HG03066 (cell line): ENCODE measurements around the gene C6orf62.
"Not testable (repeated sequence)": the region's sequence is repeated elsewhere in the genome, so short reads cannot be mapped to it uniquely, and the experiment has no call there.

Experiments
- ATAC-seq: cut with Tn5 transposase; IDR thresholded peaks from one replicate; pipeline ENCODE4 v1.9.1; 2021; ENCODE audit warnings: low read depth; ENCODE audit not compliant: unreplicated experiment

C6orf62 gene

DNA sequence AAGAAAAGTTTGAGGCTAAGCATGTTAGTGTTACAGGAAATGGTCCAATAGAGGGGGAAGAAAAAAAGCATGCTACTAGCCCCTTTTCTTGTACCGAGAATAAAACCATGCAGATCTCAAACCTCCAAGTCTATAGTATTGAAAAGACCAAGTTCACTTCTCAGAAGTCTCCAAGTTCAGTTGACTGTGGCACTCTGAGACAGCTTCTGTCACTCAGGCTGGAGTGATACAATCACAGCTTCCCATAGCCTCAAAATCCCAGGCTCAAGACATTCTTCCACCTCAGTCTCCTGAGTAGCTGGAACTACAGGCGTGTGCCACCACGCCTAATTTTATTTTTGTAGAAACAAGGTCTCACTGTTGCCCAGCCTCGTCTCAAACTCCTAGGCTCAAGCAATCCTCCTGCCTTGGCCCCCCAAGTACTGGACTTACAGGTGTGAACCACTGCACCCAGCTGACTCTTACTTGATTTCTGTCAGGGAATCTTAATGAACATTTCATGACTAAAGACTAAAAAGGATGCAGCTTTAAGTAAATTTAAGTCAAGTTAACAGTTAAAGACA, 16.2 kb downstream of the C6orf62 start:
- no peak for ATAC-seq

DNA sequence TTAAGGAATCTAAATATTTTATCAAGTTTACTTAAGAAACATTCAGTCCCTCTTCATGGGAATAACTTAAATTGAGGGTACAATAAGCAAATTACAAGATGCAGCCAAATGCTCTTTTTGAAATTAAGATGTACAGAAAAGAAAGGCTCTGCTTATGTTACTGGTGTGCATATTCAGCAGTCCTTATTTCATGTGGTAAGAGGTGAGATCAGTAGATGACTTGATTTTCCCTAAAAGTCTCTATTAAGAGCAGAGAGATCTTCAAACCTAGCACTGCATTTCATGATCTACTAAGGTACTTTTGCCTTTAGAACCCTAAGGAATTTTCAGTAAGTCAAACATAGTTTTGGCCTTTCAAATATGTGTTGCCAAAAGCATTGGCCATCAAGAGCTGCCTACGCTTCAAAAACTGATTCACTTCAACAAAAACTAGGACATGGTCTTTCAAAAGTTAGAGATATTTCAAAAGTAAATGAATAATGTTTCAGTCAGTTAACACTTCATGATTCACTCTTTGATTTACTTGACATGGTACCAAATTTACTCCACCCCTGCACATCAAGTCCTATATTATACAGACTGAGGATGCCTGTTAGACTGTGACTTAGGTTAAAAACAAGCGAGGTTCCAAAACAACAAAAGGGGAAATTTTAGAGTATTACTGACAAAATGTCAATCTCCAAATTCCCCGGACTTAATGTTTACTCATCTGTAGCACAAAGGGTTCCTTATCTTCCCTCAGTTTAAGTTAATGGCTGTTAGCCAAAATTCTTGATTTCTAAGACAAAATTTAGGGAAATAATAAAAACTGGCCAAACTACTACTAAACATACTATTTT, 19.2 kb downstream of the C6orf62 start:
- no peak for ATAC-seq

DNA sequence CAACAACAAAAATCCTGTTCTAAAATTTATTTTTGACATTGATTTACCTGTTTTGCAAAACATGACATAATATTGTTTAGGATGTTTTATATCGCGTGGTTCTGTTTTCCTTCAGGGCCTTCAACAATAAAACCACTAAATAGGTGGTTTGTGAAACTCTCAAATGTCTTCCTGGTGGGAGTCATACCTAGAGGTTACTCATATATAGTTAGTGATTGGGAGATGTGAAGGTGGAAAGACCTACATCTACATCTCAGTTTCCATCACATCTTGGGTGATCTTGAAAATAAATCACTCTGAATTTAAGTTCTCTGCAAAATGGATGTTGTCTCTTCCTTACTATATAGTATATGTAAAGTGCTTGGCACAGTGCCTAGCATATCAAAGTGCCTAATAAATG, 22.9 kb downstream of the C6orf62 start:
- ATAC-seq = no peak

DNA sequence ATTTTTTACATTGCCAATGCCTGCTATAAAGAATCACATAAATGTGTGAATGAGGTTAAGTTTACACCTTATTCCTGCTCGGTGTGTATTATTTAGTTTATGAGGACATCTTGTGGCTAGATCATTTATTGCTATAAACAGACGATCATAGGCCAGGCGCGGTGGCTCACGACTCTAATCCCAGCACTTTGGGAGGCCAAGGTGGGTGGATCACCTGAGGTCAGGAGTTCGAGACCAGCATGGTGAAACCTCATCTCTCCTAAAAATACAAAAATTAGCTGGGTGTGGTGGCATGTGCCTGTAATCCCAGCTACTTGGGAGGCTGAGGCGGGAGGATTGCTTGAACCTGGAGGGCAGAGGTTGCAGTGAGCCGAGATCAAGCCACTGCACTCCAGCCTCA, 23.3 kb downstream of the C6orf62 start:
- peak; percentile 62 for ATAC-seq

DNA sequence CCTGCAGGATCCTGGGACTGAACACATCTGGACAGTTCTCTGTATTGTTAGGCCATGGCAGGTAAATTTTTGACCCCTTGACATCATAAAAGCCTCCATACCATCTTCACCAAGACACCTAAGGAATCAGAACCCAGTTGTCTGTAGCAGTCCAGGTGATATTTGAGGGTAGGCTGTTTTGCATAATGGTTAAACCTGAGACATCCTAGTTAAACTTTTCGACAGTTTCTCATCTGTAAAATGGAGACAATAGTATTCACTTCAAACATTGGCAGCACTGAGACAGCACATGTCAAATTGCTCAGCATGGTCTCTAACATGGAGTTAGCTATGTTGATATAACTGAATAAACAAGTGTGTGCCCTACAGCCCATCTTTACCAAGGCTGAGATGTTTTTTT, 24.8 kb downstream of the C6orf62 start:
- no peak for ATAC-seq

DNA sequence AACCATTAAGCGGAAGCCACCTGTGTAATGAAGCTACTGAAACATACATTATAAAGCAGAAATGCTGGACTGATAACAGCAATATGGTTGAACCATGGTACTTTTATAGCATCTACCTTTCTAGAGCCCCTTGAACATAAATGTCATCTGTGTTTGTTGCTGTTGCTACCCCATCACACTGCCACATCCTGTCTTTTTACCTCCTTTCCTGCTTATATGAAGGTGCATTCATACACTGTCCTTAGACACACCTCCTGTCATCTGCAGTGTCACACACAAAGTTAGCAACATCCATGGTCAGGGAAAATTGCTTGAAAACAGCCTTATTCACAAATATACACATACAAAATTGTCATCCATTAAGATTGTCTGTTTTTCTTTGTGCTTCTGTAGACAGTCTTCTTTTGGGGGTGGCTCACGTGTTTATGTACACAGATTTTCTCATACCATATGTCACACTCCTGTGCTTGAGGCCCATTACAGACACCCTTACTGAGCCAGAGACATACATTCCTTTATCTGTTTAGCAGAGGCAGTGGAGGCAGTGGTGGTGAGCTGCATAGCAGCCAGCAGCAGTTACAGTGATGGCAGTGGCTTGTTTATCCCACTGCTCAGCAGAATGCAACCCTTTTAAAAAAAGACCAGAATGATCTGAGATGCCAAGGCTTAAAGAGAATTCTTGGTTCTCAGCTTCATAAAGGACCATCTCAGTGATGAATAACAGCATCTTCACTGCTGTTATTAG, 25.9 kb downstream of the C6orf62 start:
- ATAC-seq = no peak

DNA sequence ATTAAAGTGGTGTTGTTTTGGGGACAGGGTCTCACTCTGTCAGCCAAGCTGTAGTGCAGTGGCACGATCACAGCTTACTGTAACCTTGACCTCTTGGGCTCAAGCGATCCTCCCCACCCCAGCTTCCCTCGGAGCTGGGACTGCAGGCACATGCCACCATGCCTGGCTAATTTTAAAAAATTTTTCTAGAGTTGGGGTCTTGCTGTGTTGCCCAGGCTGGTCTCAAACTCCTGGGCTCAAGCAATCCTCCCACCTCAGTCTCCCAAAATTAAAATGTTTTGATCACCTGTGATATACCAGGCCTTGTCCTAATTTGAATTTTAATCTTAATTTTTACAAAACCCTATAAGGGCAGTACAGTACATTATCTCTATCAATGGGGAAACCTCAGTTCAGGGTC, 26.5 kb downstream of the C6orf62 start:
- no peak for ATAC-seq

DNA sequence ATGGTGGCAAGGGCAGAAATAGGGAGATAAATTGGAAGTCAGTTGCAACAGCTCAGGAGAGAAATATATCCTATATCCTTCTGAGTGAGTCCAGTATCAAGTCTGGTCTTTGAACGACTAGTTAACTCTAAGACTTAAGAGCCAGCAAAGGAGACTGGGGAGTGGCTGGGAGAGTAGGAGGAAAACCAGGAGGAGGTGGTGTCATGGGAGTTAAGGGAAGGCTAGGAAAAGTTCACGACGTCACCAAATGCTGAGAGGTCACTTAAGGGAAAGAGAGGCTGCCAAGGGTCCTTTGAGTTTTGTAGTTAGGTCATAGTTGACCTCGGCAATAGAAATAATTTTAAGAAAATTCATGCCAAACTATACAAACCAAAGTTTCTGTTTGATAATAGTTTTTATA, 27.0 kb downstream of the C6orf62 start:
- ATAC-seq = no peak

DNA sequence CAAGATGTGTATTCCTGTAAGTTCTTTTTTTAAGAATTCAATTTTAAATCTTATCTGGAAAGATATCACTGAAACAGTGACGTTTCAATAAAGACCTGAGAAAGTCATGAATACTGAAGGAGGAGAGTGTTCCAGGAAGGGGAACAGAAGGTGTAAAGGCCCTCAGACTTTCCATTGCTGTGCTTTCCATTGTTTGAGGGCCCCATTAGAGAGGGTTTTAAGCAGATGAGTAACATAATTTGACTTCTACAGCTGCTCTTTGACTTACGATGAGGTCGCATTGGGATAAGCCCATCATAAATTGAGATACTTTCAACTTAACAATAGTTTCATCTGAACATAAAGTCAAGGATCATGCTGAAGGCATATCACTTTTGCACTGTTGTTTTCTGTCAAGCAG, 27.4 kb downstream of the C6orf62 start:
- no peak for ATAC-seq

DNA sequence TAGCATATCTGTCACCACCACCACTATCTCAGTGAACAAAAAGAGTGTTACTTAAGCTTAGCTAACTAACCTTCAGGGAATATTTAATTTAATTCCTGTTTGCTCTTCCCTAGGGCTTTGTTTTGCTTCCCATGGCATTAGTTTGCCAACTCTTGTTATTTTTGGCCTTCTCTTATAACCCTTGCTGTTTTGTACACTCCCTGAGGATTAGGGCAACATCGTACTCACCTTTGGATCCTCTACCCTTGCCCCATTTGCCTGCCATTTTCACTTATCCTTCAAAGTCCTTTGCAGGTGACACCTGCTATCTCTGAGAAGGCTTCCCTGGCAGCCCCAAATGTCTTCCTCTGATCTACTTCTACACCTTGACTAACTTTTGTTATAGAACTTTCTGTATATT, 28.4 kb downstream of the C6orf62 start:
- no peak for ATAC-seq

DNA sequence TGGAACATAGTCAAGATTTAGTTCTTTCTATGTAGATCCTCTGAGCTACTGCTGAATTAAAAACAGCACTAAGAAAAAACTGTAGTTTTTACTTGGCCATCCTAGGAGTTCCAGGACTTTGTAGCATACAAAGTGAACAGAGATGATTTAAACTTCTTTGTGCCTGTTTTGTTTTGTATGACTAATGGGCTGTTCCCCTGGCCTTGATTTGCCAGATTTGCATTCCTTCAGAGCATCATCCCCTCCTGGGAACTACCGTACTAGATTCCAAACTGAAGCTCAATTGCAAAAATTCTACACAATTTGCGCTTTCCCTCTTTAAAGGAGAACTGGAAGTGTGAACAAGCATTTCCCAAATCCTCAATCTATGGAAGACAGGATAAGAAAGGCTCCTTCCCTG, 29.0 kb downstream of the C6orf62 start:
- ATAC-seq = no peak

DNA sequence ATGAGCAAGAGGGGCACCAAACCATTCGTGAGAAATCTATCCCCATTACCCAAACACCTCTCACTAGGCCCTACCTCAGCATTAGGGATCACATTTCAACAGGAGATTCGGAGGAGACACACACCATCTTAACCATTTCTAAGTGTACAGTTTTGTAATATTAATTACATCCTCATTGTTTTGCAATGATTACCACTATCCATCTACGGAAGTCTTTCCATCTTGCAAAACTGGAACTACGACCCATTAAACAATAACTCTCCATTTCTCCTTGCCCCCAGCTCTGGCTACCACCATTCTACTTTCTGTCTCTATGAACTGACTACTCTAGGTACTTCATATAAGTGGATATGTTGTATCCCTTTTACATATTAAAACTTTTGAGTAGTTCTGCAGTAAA, 32.0 kb downstream of the C6orf62 start:
- ATAC-seq = no peak

DNA sequence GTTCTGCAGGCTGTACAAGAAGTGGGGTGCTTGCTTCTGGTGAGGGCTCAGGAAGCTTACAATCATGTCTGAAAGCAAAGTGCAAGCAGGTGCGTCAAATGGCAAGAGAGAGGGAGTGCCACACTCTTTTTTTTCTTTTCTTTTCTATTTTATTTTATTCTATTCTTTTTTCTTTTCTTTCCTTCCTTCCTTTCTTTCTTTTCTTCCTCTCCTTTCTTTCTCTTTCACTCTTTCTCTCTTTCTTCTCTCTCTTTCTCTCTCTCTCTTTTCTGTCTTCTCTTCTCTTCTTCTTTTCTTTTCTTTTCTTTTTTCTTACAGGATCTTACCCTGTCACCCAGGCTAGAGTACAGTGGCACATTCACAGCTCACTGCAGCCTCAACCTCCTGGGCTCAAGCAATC, 32.5 kb downstream of the C6orf62 start:
- no peak for ATAC-seq

DNA sequence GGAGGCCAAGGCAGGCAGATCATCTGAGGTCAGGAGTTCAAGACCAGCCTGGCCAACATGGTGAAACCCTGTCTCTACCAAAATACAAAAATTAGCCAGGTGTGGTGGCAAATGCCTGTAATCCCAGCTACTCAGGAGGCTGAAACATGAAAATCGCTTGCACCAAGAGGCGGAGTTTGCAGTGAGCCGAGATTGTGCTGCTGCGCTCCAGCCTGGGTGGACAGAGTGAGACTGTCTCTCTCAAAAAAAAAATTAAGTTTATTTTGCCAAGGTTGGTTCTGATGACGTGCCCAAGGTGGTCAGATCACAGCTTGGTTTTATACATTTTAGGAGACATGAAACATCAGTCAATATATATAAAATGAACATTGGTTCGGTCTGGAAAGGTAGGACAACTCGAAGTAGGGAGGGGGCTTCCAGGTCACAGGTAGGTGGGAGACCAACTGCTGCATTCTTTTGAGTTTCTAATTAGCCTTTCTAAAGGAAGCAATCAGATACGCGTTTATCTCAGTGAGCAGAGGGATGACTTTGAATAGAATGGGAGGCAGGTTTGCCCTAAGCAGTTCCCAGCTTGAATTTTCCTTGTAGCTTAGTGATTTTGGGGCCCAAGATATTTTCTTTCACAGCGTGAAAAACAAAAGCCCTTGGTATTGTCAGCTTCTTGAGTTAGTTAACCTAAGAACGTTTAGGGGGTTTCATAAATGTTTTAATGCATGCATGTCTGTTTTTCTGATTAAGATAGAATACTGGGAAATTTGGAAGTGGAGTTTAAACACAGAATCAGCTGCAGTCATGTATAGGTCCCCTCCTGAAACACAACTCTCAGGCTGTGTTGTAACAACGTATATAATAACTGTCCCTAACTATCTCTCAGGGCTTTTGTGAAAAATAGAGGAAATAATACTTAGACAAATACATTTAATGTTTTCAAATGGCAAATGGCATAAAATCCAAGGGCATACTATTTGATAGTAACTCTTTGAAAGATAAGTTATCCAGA, 35.4 kb downstream of the C6orf62 start:
- ATAC-seq = no peak

DNA sequence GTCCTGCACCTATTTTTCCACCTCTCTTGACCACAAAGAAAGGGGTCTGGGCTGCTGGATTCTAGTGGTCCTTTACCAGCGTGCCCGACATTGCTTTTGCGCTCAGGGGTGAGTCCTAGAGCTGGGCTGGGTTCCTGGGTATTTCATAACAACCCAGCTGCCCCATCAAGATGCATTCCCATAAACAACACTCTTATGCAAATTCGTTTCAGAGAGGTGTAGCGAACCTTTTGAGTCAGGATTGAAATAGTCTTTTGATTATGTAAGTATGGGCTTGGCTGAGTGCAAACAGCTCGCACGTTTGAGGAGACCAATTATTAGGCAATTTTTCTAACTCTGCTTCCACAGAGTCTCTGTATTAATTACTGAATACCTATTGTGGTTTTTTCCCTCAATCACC, 38.4 kb downstream of the C6orf62 start:
- no peak for ATAC-seq

DNA sequence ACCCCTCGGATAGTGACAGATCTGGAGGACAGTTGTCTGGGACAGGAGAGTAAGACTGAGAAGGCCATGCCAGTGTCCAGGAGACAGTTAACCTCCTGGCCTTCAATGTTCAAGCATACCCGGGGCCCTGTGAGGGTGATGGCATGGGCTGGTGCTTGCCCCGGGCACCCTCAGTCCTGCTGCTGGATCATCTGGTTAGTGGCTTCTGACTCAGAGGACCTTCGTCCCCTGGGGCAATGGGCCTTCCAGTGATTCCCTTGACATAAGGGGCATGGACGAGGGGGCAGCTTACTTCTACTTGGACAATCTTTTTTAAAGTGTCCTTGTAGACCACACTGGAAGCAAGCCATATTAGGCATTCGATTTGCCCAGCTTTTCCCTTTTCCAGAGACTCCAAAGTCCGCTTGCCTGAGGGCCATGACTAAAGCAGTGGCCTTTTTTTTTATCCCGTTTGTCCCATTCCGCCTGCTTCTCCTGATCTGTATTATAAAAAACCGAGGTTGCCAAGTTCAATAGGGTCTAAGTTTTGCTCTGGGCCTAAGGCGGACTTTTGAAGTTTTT, 40.1 kb downstream of the C6orf62 start:
- ATAC-seq = not testable (repeated sequence)

DNA sequence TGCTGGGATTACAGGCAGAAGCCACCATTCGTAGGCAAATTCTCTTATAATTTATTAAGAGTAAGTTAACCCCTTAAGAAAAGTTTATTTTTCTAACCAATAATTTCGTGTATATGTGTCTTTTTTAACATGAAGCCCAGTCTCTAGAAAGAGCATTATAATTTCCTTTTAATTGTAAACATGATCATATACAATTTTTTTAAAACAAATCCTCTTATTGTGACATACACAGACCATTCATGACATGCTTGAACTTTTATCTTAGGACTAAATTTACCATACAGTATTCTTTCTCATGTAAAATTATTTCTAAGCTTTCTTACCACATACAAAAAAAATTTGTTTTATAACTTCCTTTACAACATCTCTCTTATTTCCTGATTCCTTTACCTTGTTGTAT, 45.3 kb downstream of the C6orf62 start:
- ATAC-seq = no peak

DNA sequence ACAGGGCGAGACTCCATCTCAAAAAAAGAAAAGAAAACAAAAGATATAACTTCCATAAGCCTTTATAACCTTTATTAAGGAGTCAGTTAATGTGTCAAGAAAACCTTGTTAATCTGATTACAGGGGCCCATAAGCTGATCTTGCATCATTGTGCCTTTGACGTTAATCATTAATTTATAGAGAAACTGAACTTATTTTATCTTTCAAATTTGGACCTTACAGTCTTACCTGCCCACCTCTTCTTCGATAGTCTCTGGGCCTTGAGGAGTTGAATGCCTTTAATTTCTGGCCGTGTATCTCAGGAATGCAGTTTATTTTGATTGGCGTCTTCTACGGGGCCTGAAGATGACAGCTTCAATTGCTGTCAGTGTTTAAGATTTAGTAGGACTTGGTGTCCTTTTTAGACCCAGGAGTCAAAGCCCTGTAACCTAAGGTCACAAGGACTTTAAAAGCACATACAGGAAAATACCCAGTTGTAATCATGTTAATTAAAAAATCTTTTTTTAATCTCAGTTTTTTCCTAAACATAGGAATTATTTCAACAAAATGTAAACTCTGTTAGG, 46.3 kb downstream of the C6orf62 start:
- ATAC-seq = no peak

DNA sequence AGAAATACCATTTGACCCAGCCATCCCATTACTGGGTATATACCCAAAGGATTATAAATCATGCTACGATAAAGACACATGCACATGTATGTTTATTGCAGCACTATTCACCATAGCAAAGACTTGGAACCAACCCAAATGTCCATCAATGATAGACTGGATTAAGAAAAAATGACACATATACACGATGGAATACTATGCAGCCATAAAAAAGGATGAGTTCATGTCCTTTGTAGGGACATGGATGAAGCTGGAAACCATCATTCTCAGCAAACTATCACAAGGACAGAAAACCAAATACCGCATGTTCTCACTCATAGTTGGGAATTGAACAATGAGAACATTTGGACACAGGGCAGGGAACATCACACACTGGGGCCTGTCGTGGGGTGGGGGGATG, 47.9 kb downstream of the C6orf62 start:
- not testable (repeated sequence) for ATAC-seq

DNA sequence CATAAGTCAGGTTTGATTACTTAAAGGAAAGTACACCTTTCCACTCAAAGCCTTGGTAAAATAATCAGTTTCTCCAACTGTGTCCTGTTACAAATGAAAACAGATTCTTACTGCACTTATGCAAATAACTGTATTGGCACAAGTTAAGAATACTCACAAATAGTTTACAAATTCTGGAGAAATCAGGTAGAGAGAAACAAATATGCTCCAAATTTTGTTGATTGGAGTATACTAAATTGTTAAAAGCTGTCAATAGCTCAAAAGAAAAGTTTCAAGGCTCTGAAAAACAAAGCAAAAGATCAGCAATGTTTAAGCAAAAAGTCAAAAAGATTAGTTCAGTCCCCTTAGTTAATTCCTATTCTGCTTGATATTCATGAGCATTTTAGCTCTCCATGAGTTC, 48.5 kb downstream of the C6orf62 start:
- not testable (repeated sequence) for ATAC-seq
